Brain microvascular endothelial cell (primary cell): ENCODE measurements around the gene DARS1.

Experiments used
- DNase-seq: peaks from one replicate; pipeline ENCODE4 v3.0.0-alpha.2; 2020
- H3K27ac ChIP-seq: fragments of 250-450 bp; sonication (Bioruptor Pico); 2 replicates; pipeline ENCODE4 v1.5.1; 2020; ENCODE audit warnings: mild to moderate bottlenecking, moderate library complexity
- H3K27me3 ChIP-seq: fragments of 250-450 bp; sonication (Bioruptor Pico); replicated peaks from 2 replicates; pipeline ENCODE4 v1.5.1; 2020; ENCODE audit warnings: mild to moderate bottlenecking
- H3K36me3 ChIP-seq: fragments of 250-450 bp; sonication (Bioruptor Pico); replicated peaks from 2 replicates; pipeline ENCODE4 v1.5.1; 2020; ENCODE audit warnings: mild to moderate bottlenecking
- H3K4me3 ChIP-seq: 2 replicates; pipeline ENCODE4 v1.5.1; 2011; ENCODE audit warnings: low read depth, mild to moderate bottlenecking, control low read depth, low read length, moderate library complexity
- CTCF ChIP-seq: IDR thresholded peaks from 2 replicates; pipeline ENCODE4 v1.5.1; 2011; ENCODE audit warnings: low read depth, mild to moderate bottlenecking, moderate library complexity, low read length, control low read depth, inconsistent platforms; ENCODE audit errors: missing control alignments
- in situ Hi-C: cut with HindIII; loops from 2 replicates; pipeline ENCODE4 v1.10.0; 2017; ENCODE audit warnings: low sequenced_read_pairs, low pct_ligation_motif_present

Gene DARS1

DNA sequence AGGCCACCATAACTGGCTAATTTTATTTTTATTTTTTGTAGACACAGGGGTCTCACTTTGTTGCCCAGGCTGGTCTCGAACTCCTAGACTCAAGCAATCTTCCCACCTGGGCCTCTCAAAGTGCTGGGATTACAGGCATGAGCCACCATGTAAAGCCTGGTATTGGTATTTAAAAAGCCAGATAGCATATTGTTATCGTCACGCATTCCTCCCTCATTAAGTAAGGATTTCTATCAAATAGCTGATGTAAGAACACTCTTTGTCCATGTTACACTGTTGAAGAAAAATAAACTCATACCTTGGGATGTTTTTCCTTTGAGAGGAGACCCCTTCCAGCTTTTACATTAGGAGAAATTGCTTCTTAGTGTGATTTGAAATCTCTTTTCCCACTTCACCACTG, 39.2 kb upstream of the DARS1 start:
- H3K27ac ChIP-seq: no peak overlapping the region
- no peak overlapping the region for H3K4me3 ChIP-seq
- H3K36me3 ChIP-seq: no peaks in the 10 kb centered on the region
- DNase-seq: no peak
- TF ChIP-seq CTCF: no peak
- in situ Hi-C loops: no loop called here
- no peaks in the 10 kb centered on the region for H3K27me3 ChIP-seq

DNA sequence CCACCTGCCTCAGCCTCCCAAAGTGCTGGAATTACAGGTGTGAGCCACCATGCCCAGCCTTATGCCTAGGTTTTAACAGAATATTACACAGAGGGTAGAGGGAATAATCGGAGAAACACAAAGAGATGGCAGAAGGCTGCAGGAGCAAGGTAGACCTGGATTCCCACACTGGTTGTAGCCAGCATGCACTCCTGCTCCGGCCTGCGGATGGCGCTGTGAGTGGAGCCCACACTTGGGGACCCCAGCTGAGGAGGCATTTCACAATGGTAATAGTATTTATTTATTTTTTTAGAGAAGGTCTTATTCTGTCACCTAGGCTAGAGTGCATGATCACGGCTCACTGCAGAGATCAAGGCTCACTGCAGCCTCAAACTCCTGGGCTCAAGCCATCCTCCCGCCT, 38.8 kb upstream of the DARS1 start:
- TF ChIP-seq CTCF: no peak
- Histone ChIP-seq H3K27ac (no peak overlapping the region), H3K4me3 (no peak overlapping the region), H3K36me3 (no peaks in the 10 kb centered on the region), H3K27me3 (no peaks in the 10 kb centered on the region)
- no peak for DNase-seq
- in situ Hi-C loops: no loop called here

DNA sequence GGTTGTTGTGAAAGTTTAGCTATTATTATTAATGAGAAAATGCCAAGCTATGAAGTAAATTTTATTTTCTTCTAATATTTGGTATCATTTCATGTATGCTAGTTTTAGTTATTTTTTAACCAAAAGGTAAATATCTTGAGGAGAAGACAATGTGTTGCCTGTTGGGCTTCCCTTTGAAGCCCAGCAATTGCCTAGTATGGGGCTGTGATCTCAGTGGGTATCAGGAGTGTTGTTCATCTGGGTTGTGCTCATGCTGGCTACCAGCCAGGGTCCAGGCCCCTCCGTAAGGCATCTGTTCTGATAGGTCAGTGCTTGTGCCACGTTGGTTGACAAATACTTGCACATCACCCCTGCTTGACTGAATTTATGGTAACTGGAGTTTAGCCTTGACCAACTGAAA, 38.0 kb upstream of the DARS1 start:
- Histone ChIP-seq H3K36me3 (no peaks in the 10 kb centered on the region), H3K27ac (no peak overlapping the region), H3K4me3 (no peak overlapping the region), H3K27me3 (no peaks in the 10 kb centered on the region)
- TF ChIP-seq CTCF: no peak
- in situ Hi-C loops: no loop called here
- DNase-seq: no peak

- no peaks in the 10 kb centered on the region for H3K36me3 ChIP-seq
- H3K27me3 ChIP-seq: no peaks in the 10 kb centered on the region
- no peak overlapping the region for H3K4me3 ChIP-seq
- no peak for DNase-seq
- no peak overlapping the region for H3K27ac ChIP-seq
- in situ Hi-C loops: no loop called here
- no peak for TF ChIP-seq CTCF
Observed at GRCh38 chr2:136022396-136023146, 37.1 kb upstream of the DARS1 start.

- in situ Hi-C loops: no loop called here
- H3K4me3 ChIP-seq: no peak overlapping the region
- DNase-seq: no peak
- H3K27me3 ChIP-seq: no peaks in the 10 kb centered on the region
- no peaks in the 10 kb centered on the region for H3K36me3 ChIP-seq
- H3K27ac ChIP-seq: no peak overlapping the region
- TF ChIP-seq CTCF: no peak
Observed at GRCh38 chr2:136021976-136022375, 36.5 kb upstream of the DARS1 start.

DNA sequence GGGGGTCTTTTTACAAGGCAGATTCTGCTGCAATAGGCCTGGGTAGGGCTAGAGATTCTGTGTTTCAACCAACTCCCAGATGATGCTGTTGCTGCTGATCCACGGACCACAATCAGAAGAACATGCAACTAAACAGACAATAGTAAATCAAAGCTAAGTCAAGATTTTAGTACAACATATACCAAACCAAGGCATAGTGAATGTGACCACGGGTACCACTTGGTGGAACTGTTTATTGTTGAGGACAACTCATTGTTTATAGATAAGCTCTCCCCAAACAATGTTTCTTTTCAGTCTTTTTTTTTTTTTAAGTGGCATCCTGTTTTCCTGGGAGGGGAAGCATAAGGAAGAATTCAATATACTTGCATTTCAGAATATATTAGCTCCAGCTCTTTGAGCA, 36.0 kb upstream of the DARS1 start:
- no peak for TF ChIP-seq CTCF
- H3K36me3 ChIP-seq: no peaks in the 10 kb centered on the region
- DNase-seq: no peak
- in situ Hi-C loops: no loop called here
- no peak overlapping the region for H3K27ac ChIP-seq
- H3K4me3 ChIP-seq: no peak overlapping the region
- no peaks in the 10 kb centered on the region for H3K27me3 ChIP-seq
